HEK293 (cell line): ENCODE measurements around the gene RPL36AL.

Source experiments
- HOXA7 ChIP-seq: sonication (generic); formaldehyde crosslinking; IDR thresholded peaks from 2 replicates; pipeline ENCODE4 v1.8.1; 2022; ENCODE audit warnings: missing genetic modification reagents, borderline replicate concordance
- REST ChIP-seq: fragments of 450-650 bp; formaldehyde crosslinking; IDR thresholded peaks from 2 replicates; pipeline ENCODE4 v1.5.1; 2016; ENCODE audit warnings: missing biosample characterization, missing genetic modification characterization
- YY1 ChIP-seq: fragments of 450-650 bp; formaldehyde crosslinking; IDR thresholded peaks from 2 replicates; pipeline ENCODE4 v1.5.1; 2018; ENCODE audit warnings: missing biosample characterization, missing genetic modification characterization
- ZBTB20 ChIP-seq: fragments of 450-650 bp; formaldehyde crosslinking; IDR thresholded peaks from 2 replicates; pipeline ENCODE4 v1.5.1; 2016; ENCODE audit warnings: missing biosample characterization, missing genetic modification characterization
- ZNF324 ChIP-seq: fragments of 450-650 bp; formaldehyde crosslinking; IDR thresholded peaks from 2 replicates; pipeline ENCODE4 v1.5.1; 2016; ENCODE audit warnings: missing biosample characterization, missing genetic modification characterization
- ZNF629 ChIP-seq: fragments of 450-650 bp; formaldehyde crosslinking; IDR thresholded peaks from 2 replicates; pipeline ENCODE4 v1.5.1; 2017; ENCODE audit warnings: missing biosample characterization, missing genetic modification characterization
- TF ChIP-seq, protein P1 (sequence below): fragments of 450-650 bp; formaldehyde crosslinking; IDR thresholded peaks from 2 replicates; pipeline ENCODE4 v1.5.1; 2016; ENCODE audit warnings: missing biosample characterization, missing genetic modification characterization
- TF ChIP-seq, protein P2 (sequence below): fragments of 450-650 bp; formaldehyde crosslinking; IDR thresholded peaks from 2 replicates; pipeline ENCODE4; 2016; ENCODE audit warnings: missing biosample characterization, missing genetic modification characterization

GRCh38 chr14:49640540-49641417 is 20.4 kb upstream of the RPL36AL start:
- TF ChIP-seq, protein P1, sequence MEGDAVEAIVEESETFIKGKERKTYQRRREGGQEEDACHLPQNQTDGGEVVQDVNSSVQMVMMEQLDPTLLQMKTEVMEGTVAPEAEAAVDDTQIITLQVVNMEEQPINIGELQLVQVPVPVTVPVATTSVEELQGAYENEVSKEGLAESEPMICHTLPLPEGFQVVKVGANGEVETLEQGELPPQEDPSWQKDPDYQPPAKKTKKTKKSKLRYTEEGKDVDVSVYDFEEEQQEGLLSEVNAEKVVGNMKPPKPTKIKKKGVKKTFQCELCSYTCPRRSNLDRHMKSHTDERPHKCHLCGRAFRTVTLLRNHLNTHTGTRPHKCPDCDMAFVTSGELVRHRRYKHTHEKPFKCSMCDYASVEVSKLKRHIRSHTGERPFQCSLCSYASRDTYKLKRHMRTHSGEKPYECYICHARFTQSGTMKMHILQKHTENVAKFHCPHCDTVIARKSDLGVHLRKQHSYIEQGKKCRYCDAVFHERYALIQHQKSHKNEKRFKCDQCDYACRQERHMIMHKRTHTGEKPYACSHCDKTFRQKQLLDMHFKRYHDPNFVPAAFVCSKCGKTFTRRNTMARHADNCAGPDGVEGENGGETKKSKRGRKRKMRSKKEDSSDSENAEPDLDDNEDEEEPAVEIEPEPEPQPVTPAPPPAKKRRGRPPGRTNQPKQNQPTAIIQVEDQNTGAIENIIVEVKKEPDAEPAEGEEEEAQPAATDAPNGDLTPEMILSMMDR (tag by site-specific recombination) = no peak
- TF ChIP-seq, protein P2, sequence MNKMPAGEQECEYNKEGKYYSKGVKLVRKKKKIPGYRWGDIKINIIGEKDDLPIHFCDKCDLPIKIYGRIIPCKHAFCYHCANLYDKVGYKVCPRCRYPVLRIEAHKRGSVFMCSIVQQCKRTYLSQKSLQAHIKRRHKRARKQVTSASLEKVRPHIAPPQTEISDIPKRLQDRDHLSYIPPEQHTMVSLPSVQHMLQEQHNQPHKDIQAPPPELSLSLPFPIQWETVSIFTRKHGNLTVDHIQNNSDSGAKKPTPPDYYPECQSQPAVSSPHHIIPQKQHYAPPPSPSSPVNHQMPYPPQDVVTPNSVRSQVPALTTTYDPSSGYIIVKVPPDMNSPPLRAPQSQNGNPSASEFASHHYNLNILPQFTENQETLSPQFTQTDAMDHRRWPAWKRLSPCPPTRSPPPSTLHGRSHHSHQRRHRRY (tag by site-specific recombination) = no peak
- no peak for TF ChIP-seq ZBTB20
- no peak for TF ChIP-seq YY1 (tag by site-specific recombination)
- TF ChIP-seq REST (tag by site-specific recombination) = no peak
- TF ChIP-seq ZNF629 (tag by site-specific recombination) = no peak
- no peak for TF ChIP-seq HOXA7
- no peak for TF ChIP-seq ZNF324 (tag by site-specific recombination)
